ENCODE results near the gene TIGD1. TPM values are rescaled to one million over a fixed set of nuclear protein-coding genes. Genes with fewer than 3 reads are reported as not detected.

The TIGD1 gene
- polyA plus RNA-seq, 3 donors = 1.6 to 4.1 (median 2.1) TPM

DNA sequence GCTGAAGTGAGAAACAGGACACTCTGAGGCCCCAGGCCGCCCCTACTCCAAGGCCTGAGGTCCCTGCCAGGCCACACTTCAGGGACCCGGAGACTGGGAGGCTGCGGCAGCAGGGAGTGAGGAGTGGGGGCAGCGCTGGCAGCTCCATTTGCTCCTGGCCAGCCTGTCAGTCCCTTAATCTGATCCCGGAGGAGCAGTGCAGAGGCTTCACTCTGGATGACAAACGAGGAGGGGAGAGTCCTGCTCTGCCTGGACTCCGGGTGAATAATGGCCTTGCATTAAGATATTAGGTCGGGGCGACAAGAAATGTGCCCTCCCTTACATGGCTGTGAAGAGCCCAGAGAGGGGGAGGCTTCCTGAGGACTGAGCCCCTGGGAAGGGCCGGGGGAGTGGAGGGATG is 44.5 kb downstream of the TIGD1 start:
- TF ChIP-seq, protein P1, sequence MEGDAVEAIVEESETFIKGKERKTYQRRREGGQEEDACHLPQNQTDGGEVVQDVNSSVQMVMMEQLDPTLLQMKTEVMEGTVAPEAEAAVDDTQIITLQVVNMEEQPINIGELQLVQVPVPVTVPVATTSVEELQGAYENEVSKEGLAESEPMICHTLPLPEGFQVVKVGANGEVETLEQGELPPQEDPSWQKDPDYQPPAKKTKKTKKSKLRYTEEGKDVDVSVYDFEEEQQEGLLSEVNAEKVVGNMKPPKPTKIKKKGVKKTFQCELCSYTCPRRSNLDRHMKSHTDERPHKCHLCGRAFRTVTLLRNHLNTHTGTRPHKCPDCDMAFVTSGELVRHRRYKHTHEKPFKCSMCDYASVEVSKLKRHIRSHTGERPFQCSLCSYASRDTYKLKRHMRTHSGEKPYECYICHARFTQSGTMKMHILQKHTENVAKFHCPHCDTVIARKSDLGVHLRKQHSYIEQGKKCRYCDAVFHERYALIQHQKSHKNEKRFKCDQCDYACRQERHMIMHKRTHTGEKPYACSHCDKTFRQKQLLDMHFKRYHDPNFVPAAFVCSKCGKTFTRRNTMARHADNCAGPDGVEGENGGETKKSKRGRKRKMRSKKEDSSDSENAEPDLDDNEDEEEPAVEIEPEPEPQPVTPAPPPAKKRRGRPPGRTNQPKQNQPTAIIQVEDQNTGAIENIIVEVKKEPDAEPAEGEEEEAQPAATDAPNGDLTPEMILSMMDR (IDR thresholded peaks at IDR 0.05) = no peak
- peaks cover 0 to 6% (median 3%) of the 10 kb centered on the region in 7 donors for H3K9me3 Mint-ChIP-seq

DNA sequence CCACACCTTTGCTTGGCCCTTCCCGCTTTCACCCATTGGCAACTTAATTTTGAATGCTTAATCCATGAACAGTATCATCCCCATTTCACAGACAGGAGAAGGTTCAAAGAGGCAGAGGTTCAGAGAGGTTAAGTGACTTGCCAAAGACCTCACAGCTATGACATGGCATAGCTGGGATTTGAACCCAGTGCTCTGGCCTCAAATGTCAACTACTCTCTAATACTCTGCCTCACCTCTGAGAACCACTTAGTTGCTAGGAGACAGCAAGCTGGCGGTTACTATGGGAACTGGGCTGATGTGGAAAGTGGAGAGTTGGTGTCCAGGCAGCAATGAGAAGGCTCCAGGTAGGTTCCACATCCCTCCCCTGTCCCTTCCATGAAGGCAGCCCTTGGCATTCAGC is 45.9 kb downstream of the TIGD1 start:
- intact Hi-C loops (cut with micrococcal nuclease) = no loop called here
- peaks cover 15 to 40% of the 10 kb centered on the region in 2 donors for H3K27me3 ChIP-seq (ENCODE audit: control insufficient read depth in 2 of 2, insufficient read depth in 2 of 2, low read length in 2 of 2)

More for the DNA sequence above, 44.5 kb downstream of the TIGD1 start:
- Mint-ChIP-seq H3K27ac (no peak overlapping the region), H3K36me3 (no peaks in the 10 kb centered on the region), H3K4me3 (peak overlapping the region in 1 of 2 donors; percentile 46), H3K4me1 (peaks cover 2% of the 10 kb centered on the region), H3K27me3 (ENCODE audit: low read depth in 3 of 3) (peaks cover 43 to 69% (median 62%) of the 10 kb centered on the region in 3 donors)
- intact Hi-C loops (cut with micrococcal nuclease) = no loop called here
- no peaks in the 10 kb centered on the region for H3K4me1 ChIP-seq (ENCODE audit: control insufficient read depth in 1 of 2, insufficient read depth in 2 of 2, low read length in 2 of 2)
- WGBS (ENCODE audit: insufficient coverage) = 56% methylated on average over 10 of the region's 10 CpGs
- no peaks in the 10 kb centered on the region for H4K20me1 ChIP-seq (ENCODE audit: insufficient read depth, low read length)
- no peak overlapping the region for H3K4me2 ChIP-seq (replicated peaks; ENCODE audit: extremely low read depth, low read length, poor library complexity, severe bottlenecking)
- peaks cover 15 to 38% of the 10 kb centered on the region in 2 donors for H3K27me3 ChIP-seq (ENCODE audit: control insufficient read depth in 2 of 2, insufficient read depth in 2 of 2, low read length in 2 of 2)
- no peak overlapping the region for H3K4me3 ChIP-seq (replicated peaks in 1 of 3; ENCODE audit: low read depth in 2 of 3, low read length in 3 of 3)
- H2AFZ ChIP-seq (ENCODE audit: insufficient read depth, low read depth, low read length, poor library complexity, severe bottlenecking) = no peak overlapping the region
- no peak overlapping the region for H3K9ac ChIP-seq (ENCODE audit: insufficient read depth, low read length, poor library complexity, severe bottlenecking)
- DNase-seq = no peak
- H3K9me3 ChIP-seq (replicated peaks in 1 of 2; ENCODE audit: control insufficient read depth in 1 of 2, insufficient read depth in 1 of 2, low read length in 2 of 2) = peaks cover 0 to 11% of the 10 kb centered on the region in 2 donors
- H3K36me3 ChIP-seq (replicated peaks in 1 of 2; ENCODE audit: control insufficient read depth in 1 of 2, insufficient read depth in 2 of 2, low read length in 2 of 2) = no peaks in the 10 kb centered on the region
- no peak overlapping the region for H3K27ac ChIP-seq (ENCODE audit: low read depth in 1 of 2, low read length in 2 of 2)
- H3K79me2 ChIP-seq (ENCODE audit: insufficient read depth, low read length) = no peaks in the 10 kb centered on the region

More for the DNA sequence above, 45.9 kb downstream of the TIGD1 start:
- Mint-ChIP-seq H3K9me3 (peaks cover 0 to 6% (median under 1%) of the 10 kb centered on the region in 7 donors), H3K27ac (no peak overlapping the region), H3K4me3 (peak overlapping the region in 1 of 2 donors; percentile 69), H3K4me1 (peaks cover 2% of the 10 kb centered on the region), H3K36me3 (no peaks in the 10 kb centered on the region), H3K27me3 (ENCODE audit: low read depth in 3 of 3) (peaks cover 46 to 73% (median 62%) of the 10 kb centered on the region in 3 donors)
- Histone ChIP-seq H3K27ac (ENCODE audit: low read depth in 1 of 2, low read length in 2 of 2) (no peak overlapping the region), H3K36me3 (replicated peaks in 1 of 2; ENCODE audit: control insufficient read depth in 1 of 2, insufficient read depth in 2 of 2, low read length in 2 of 2) (no peaks in the 10 kb centered on the region), H3K9ac (ENCODE audit: insufficient read depth, low read length, poor library complexity, severe bottlenecking) (no peak overlapping the region), H3K4me1 (ENCODE audit: control insufficient read depth in 1 of 2, insufficient read depth in 2 of 2, low read length in 2 of 2) (no peaks in the 10 kb centered on the region), H3K4me3 (replicated peaks in 1 of 3; ENCODE audit: low read depth in 2 of 3, low read length in 3 of 3) (no peak overlapping the region), H3K79me2 (ENCODE audit: insufficient read depth, low read length) (no peaks in the 10 kb centered on the region), H2AFZ (ENCODE audit: insufficient read depth, low read depth, low read length, poor library complexity, severe bottlenecking) (no peak overlapping the region), H3K4me2 (replicated peaks; ENCODE audit: extremely low read depth, low read length, poor library complexity, severe bottlenecking) (no peak overlapping the region), H3K9me3 (replicated peaks in 1 of 2; ENCODE audit: control insufficient read depth in 1 of 2, insufficient read depth in 1 of 2, low read length in 2 of 2) (peaks cover 0 to 11% of the 10 kb centered on the region in 2 donors), H4K20me1 (ENCODE audit: insufficient read depth, low read length) (no peaks in the 10 kb centered on the region)
- WGBS (ENCODE audit: insufficient coverage) = 100% methylated on average over 1 of the region's 2 CpGs
- TF ChIP-seq, protein P1 (IDR thresholded peaks at IDR 0.05) = no peak
- DNase-seq = no peak
